ENCODE measurements around the gene SUSD6. TPM values are rescaled to one million over a fixed set of nuclear protein-coding genes. Genes with fewer than 3 reads are reported as not detected.
"Not testable (repeated sequence)": the region's sequence is repeated elsewhere in the genome, so short reads cannot be mapped to it uniquely, and the experiment has no call there.

The SUSD6 gene
- total RNA-seq, 1 donor from 2014 or later, result 46.6 TPM

DNA sequence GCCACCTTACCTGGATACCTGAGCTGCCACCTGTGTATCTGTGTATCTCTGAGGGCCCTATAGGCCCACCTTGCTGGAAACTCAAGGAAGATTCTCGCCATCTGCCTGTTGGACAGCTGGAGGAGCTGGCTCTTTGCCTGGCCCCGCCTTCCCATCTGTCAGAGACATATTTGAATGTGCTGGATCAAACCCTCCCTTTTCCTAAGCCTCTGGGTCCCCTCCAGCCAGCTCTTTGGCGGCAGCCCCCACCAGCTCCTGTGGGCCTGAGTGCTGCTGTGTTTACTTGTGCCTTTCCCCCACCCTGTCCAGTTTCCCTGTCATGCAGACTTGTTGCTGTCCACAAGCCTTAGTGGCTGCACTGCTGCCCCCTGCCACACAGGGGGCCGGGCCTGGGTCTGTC lies 99.7 kb downstream of the SUSD6 start:
- peaks cover 85% of the 10 kb centered on the region for H3K36me3 Mint-ChIP-seq (ENCODE audit: low read depth)
- no peak overlapping the region for H3K27ac Mint-ChIP-seq

DNA sequence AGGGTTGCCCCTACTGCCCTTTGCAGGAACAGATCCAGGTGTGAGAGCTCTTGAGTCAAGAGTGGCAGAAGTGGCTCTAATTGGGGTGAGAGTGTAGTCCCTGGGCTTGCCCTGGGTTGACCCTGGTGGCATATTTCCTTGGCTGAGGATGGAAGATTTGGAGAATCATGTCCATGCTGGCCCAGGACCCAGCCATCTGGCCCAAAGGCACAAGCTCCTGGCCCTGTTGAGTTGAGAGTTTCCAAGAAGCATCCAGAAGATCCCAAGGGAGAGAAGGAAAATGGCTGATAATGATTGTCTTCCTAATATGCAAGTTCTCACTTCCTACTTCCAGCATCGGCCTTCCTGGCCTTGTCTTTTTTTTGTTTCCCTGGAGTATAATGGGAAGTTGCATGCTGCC lies 100.1 kb downstream of the SUSD6 start:
- H3K4me1 Mint-ChIP-seq (ENCODE audit: low read depth), result peaks cover 57% of the 10 kb centered on the region
- peaks cover 83% of the 10 kb centered on the region for H3K36me3 Mint-ChIP-seq (ENCODE audit: low read depth)
- H3K4me3 Mint-ChIP-seq (ENCODE audit: low read depth), result no peak overlapping the region
- H3K27me3 Mint-ChIP-seq (ENCODE audit: low read depth), result no peaks in the 10 kb centered on the region
- intact Hi-C loops (cut with micrococcal nuclease), result no loop called here
- no peaks in the 10 kb centered on the region for H3K9me3 Mint-ChIP-seq
- peak overlapping the region; percentile 64 for H3K27ac Mint-ChIP-seq
- no peak for DNase-seq (ENCODE audit: low spot score)

More for the DNA sequence above, 99.7 kb downstream of the SUSD6 start:
- Mint-ChIP-seq H3K4me1 (ENCODE audit: low read depth) (peaks cover 53% of the 10 kb centered on the region), H3K4me3 (ENCODE audit: low read depth) (no peak overlapping the region), H3K27me3 (ENCODE audit: low read depth) (no peaks in the 10 kb centered on the region), H3K9me3 (no peaks in the 10 kb centered on the region)
- DNase-seq (ENCODE audit: low spot score), result no peak
- intact Hi-C loops (cut with micrococcal nuclease), result no loop called here

DNA sequence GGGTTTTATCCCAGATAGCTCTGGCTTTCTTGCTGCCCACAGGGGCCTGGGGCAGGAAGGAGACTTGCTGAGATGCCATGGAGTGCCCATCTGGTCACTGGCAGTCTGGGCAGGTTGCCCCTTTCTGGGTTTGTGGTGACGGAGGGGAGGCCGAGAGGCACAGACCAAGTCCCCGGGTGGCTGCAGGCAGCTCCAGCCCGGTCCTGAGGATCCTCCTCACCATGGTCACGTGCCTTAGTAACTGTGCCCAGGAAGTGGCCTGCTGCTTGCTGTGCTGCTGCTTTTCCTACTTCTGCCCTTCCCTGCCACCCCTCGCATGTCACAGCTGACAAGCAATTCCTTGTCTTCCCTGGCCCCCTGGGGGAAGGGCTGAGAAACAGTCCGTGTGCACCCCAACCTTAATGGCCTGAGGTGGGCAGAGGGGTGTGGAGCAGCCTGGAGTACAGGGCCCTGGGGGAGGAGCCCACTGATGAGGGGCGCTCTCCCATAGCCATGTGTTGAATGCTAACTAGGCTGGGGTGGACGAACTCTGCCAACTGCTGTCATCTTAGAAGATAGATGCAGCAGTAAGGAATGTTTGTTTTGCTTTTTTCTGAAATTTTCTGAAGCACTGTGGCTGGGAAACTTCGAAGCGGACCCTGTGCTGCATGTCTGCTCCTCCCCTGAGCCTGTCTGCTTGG lies 100.6 kb downstream of the SUSD6 start:
- peaks cover 82% of the 10 kb centered on the region for H3K36me3 Mint-ChIP-seq (ENCODE audit: low read depth)
- H3K4me3 Mint-ChIP-seq (ENCODE audit: low read depth), result no peak overlapping the region
- peaks cover 61% of the 10 kb centered on the region for H3K4me1 Mint-ChIP-seq (ENCODE audit: low read depth)
- no peaks in the 10 kb centered on the region for H3K9me3 Mint-ChIP-seq
- no peak for DNase-seq (ENCODE audit: low spot score)
- H3K27me3 Mint-ChIP-seq (ENCODE audit: low read depth), result no peaks in the 10 kb centered on the region
- H3K27ac Mint-ChIP-seq, result peak overlapping the region; percentile 64
- intact Hi-C loops (cut with micrococcal nuclease), result loop anchor here (2.0 kb wide), 1 partner anchor 15 kb away; no protein-coding TSS in a partner anchor

DNA sequence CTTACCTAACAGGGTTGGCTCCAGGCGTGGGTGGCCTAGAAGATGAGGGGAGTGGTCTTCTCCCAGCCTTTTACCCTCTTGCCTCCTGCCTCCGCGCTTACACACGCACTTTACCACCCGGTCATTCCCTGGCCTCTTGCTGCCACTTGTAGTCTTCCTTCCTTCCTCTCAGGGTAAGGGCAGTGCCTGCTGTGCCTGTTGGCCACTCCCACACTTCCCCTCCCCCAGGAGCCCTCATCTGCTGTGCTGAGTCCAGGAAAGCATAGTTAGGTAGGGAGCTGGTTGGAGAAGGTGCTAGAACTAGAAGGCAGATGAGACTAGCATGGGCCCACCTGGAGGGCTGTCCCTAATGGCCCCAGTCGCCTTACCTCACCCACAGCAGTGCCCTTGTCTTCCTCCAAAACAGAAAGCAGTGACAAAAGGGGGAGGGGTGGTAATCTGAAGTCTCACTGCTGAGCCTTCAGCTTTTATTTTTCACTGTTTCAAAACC lies 101.2 kb downstream of the SUSD6 start:
- Mint-ChIP-seq H3K36me3 (ENCODE audit: low read depth) (peaks cover 78% of the 10 kb centered on the region), H3K27ac (peak overlapping the region; percentile 83), H3K4me3 (ENCODE audit: low read depth) (peak overlapping the region; percentile 9), H3K4me1 (ENCODE audit: low read depth) (peaks cover 62% of the 10 kb centered on the region), H3K27me3 (ENCODE audit: low read depth) (no peaks in the 10 kb centered on the region), H3K9me3 (no peaks in the 10 kb centered on the region)
- intact Hi-C loops (cut with micrococcal nuclease), result loop anchor here (2.0 kb wide), 1 partner anchor 16 kb away; no protein-coding TSS in a partner anchor
- no peak for DNase-seq (ENCODE audit: low spot score)

DNA sequence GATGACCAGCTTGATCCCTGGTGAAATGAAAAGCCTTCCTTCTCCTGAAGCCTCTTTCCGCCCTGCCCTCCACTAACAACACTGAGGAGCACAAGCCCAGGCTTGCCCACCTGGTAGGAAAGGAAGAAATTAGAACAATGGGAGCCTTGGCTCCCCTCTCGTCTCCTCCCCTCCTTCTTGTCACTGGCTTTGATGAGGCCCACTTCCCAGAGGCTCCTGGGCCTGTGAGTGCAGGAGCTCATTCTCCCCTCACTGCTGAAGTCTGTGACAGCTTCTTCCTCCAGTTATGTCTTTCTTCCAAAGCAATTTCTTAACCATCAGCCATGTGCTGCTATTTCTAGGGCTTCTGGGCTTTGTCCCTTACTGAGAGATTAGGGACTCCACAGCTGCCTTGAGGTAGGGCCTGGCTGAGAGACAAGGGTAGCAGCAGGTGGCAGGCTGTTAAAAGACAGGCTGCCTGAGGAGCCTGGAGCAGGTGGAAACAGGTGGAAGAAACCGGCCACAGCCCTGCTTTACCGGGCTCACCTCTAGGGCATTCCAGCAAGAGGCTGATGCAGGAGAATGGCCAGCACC lies 101.9 kb downstream of the SUSD6 start:
- Mint-ChIP-seq H3K4me3 (ENCODE audit: low read depth) (no peak overlapping the region), H3K4me1 (ENCODE audit: low read depth) (peaks cover 67% of the 10 kb centered on the region), H3K27ac (peak overlapping the region; percentile 83), H3K9me3 (no peaks in the 10 kb centered on the region), H3K36me3 (ENCODE audit: low read depth) (peaks cover 73% of the 10 kb centered on the region), H3K27me3 (ENCODE audit: low read depth) (no peaks in the 10 kb centered on the region)
- DNase-seq (ENCODE audit: low spot score), result no peak
- intact Hi-C loops (cut with micrococcal nuclease), result loop anchor here (2.0 kb wide), 1 partner anchor 16 kb away; no protein-coding TSS in a partner anchor

DNA sequence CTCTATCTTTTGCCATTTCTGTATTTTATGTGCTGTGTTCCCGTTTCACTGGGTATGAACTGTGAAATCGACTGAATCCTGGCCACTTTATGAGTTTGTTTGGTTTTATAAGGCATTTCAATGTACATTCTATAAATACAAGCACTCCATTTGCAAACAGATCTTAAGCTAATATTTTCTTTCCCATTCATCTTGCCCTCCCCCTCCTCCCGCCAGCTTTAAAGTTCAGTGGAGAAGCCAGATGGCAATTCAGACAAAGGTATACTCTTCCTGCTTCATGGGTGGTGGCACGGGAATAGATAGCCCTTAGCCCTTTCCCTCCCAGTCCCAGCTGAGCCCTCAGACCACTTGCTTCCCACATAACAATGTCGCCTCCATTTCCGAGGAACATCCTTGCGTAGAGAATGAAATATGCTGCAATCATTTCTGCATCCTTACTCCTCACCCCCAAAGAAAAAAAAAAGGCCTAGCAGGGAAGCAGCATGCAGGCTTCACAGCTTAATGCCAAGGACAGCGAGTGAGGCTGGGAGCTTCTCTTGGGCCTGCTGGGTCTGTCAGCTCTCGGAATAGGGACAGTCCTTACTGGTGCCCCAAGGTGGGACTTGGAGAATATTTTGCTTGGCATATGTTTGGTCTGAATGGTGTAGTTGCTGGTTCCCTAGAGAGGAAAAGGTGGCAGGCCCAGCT lies 102.7 kb downstream of the SUSD6 start:
- Mint-ChIP-seq H3K4me1 (ENCODE audit: low read depth) (peaks cover 64% of the 10 kb centered on the region), H3K9me3 (no peaks in the 10 kb centered on the region), H3K36me3 (ENCODE audit: low read depth) (peaks cover 65% of the 10 kb centered on the region), H3K27me3 (ENCODE audit: low read depth) (no peaks in the 10 kb centered on the region), H3K4me3 (ENCODE audit: low read depth) (no peak overlapping the region), H3K27ac (peak overlapping the region; percentile 44)
- DNase-seq (ENCODE audit: low spot score), result no peak
- intact Hi-C loops (cut with micrococcal nuclease), result loop anchor here (2.0 kb wide), 1 partner anchor 17 kb away; no protein-coding TSS in a partner anchor

DNA sequence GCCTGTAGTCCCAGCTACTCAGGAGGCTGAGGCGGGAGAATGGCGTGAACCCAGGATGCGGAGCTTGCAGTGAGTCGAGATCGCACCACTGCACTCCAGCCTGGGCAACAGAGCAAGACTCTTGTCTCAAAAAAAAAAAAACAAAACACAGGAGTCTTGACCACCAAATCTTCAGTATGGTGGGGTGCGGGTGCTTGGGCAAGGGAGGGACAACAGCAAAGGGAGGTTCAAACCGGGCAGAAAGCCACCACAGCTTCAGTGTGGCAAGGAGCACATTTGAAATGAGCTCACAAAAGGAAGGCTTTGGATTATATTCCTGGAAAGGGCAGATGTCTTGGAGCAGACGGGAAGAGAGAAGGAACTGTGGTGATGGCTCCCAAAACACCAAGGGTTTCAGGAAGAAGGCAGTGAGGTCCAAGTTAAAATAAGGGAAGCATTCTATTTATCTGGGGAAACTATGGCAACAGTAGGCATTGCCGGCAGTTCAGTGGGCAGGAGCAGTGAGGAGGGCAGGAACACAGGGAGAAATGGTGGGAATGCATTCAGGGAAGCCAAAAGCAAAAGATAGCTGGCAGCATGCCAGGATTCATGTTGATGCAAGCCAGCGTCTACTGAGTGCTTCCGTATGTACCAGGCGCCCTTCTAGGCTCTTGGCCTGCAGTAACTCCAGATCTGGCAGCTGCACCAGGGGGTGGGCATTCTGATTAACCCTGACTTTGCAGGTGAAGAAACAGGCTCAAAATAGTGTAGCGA lies 104.5 kb downstream of the SUSD6 start:
- intact Hi-C loops (cut with micrococcal nuclease), result loop anchor here (1.0 to 2.0 kb wide), 3 partner anchors 40 to 105 kb away; partner anchors contain the start of gene SUSD6
- no peak for DNase-seq (ENCODE audit: low spot score)
- peak overlapping the region; percentile 47 for H3K4me3 Mint-ChIP-seq (ENCODE audit: low read depth)
- H3K36me3 Mint-ChIP-seq (ENCODE audit: low read depth), result peaks cover 51% of the 10 kb centered on the region
- H3K4me1 Mint-ChIP-seq (ENCODE audit: low read depth), result peaks cover 68% of the 10 kb centered on the region
- no peaks in the 10 kb centered on the region for H3K9me3 Mint-ChIP-seq
- H3K27ac Mint-ChIP-seq, result peak overlapping the region; percentile 87
- H3K27me3 Mint-ChIP-seq (ENCODE audit: low read depth), result no peaks in the 10 kb centered on the region

DNA sequence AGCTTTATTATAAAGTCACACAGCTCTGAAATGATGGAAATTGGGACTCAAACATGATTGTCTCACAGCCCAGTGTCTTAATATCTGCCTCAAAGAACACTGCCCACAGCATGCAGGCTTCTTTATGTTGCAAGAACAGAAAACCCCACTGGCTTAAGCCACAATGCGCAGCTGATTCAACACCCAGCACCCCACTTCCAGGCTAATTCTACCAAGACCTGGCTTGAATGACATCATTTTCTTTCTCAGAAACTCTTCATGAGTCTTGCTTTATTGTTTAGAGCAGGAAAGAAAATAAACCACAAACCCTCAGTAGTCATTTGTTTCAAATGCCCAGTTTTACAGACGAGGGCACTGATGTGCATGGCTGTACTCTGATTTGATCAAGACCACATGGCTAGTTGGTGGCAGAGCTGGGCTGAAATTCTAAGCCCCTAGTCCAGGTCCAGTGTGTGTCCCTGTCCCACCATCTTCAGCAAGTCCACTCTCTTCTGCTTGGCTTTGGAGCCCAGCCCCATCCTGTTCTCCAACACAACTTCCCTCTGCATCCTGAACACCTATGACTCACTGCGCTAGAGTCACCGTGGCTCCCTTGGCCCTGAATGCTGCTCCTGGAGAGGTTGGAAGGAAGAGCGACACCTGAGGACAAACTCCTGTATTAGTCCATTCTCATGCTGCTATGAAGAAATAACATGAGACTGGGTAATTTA lies 105.2 kb downstream of the SUSD6 start:
- intact Hi-C loops (cut with micrococcal nuclease), result loop anchor here (1.0 to 2.0 kb wide), 3 partner anchors 40 to 106 kb away; partner anchors contain the start of gene SUSD6
- Mint-ChIP-seq H3K9me3 (no peaks in the 10 kb centered on the region), H3K4me1 (ENCODE audit: low read depth) (peaks cover 65% of the 10 kb centered on the region), H3K27me3 (ENCODE audit: low read depth) (no peaks in the 10 kb centered on the region), H3K4me3 (ENCODE audit: low read depth) (peak overlapping the region; percentile 47), H3K36me3 (ENCODE audit: low read depth) (peaks cover 44% of the 10 kb centered on the region), H3K27ac (peak overlapping the region; percentile 87)
- peak; percentile 50 for DNase-seq (ENCODE audit: low spot score)

DNA sequence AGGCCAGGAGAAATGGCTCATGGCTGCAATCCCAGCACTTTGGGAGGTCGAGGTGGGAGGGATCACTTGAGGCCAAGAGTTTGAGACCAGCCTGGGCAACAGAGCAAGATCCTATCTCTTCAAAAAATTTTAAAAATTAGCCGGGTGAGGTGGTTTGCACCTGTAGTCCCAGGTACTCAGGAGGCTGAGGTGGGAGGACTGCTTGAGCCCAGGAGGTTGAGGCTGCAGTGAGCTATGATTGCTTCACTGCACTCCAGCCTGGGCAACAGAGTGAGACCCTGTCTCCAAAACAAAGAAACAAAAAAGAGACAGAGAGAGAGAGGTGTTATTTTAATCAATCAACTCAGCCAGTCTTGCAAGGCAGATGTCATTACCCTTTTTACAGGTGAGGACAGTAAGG lies 107.2 kb downstream of the SUSD6 start:
- H3K4me3 Mint-ChIP-seq (ENCODE audit: low read depth); H3K27me3 Mint-ChIP-seq (ENCODE audit: low read depth); H3K9me3 Mint-ChIP-seq; intact Hi-C loops (cut with micrococcal nuclease); DNase-seq (ENCODE audit: low spot score); H3K27ac Mint-ChIP-seq: not testable (repeated sequence)
- H3K36me3 Mint-ChIP-seq (ENCODE audit: low read depth), result peaks cover 24% of the 10 kb centered on the region
- H3K4me1 Mint-ChIP-seq (ENCODE audit: low read depth), result peaks cover 46% of the 10 kb centered on the region

DNA sequence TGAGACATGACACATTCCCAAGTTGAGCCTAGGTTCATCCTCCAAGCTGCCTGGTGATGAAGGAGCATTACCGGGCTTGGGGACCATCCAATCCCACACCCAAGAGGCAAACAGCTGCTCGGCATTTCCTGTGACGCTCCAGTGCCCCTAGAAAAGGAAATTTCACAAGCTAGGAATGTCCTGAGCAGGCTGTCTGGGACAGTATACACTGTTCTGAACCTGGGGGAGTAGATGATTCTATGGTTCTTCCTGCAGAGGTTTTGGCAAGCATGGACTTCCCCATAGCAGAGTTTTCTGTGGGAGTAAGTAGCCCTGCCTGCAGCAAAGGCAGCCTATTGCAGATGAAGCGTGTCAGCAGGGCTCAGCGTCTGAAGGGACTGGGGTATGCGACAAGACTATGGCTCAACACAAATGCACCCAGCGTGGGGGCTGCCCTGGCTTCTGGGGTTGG lies 108.1 kb downstream of the SUSD6 start:
- DNase-seq (ENCODE audit: low spot score), result no peak
- intact Hi-C loops (cut with micrococcal nuclease), result no loop called here
- H3K27ac Mint-ChIP-seq, result peak overlapping the region; percentile 19
- no peaks in the 10 kb centered on the region for H3K27me3 Mint-ChIP-seq (ENCODE audit: low read depth)
- H3K36me3 Mint-ChIP-seq (ENCODE audit: low read depth), result peaks cover 16% of the 10 kb centered on the region
- peaks cover 40% of the 10 kb centered on the region for H3K4me1 Mint-ChIP-seq (ENCODE audit: low read depth)
- H3K9me3 Mint-ChIP-seq, result no peaks in the 10 kb centered on the region
- no peak overlapping the region for H3K4me3 Mint-ChIP-seq (ENCODE audit: low read depth)

DNA sequence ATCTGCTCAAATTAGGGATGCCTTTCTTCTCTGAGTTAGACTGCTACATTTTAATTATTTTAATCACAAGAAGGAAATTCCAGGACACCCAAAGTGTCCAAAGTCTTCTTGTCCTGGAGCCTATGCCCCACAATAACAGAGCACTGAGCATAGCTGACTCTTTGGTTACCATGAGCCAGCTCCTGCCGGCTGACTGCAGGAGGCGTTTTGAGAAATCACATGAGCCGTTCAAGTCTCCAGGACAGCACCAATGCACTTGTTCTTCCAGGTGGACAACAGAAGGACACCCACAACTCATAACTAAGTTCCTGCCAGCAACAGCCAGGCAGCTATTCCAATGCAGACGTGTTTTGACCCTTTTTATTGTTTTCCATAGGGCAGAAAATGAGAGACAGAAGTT lies 109.5 kb downstream of the SUSD6 start:
- intact Hi-C loops (cut with micrococcal nuclease), result no loop called here
- Mint-ChIP-seq H3K4me1 (ENCODE audit: low read depth) (peaks cover 31% of the 10 kb centered on the region), H3K9me3 (no peaks in the 10 kb centered on the region), H3K36me3 (ENCODE audit: low read depth) (peaks cover 8% of the 10 kb centered on the region), H3K27ac (no peak overlapping the region), H3K4me3 (ENCODE audit: low read depth) (no peak overlapping the region), H3K27me3 (ENCODE audit: low read depth) (no peaks in the 10 kb centered on the region)
- no peak for DNase-seq (ENCODE audit: low spot score)
